Measurements from ENCODE around the gene PON3. TPM values are rescaled to one million over a fixed set of nuclear protein-coding genes. Genes with fewer than 3 reads are reported as not detected.

The PON3 gene
- total and polyA plus RNA-seq, 2 experiments from 2014 or later, result 1.4 to 1.6 TPM

DNA sequence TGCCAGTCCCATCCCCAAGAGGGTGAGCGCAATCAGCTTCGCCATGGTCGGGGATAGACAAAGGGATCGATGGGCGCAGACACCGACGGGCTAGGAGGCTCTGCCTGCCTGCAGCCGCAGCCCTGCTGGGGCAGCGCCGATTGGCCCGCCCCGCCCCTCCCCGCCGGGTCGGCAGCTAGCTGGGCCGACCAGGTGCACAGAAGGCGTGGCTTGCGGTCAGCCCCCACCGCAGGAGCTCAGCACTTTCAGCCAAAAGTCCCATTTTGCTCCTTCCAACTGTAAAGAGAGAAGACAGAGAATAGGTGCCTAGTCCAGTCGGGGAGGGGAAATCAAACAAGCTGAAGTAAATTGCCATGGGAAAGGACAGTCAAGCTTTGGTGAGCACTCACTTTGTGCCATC, 71.7 kb downstream of the PON3 start, which contains the start of gene PON1:
TSS of gene PON1 (minus strand) at position 102 of the 400 bp plus-strand sequence. CDS start at position 45, 57 bp downstream.
- H3K4me1 Mint-ChIP-seq, result no peaks in the 10 kb centered on the region; the same call in 2 of the 3 replicates
- Histone ChIP-seq H3K36me3 (ENCODE audit: insufficient read depth) (no peaks in the 10 kb centered on the region), H3K4me1 (ENCODE audit: insufficient read depth) (no peaks in the 10 kb centered on the region; the same call in 1 of the 2 replicates), H4K20me1 (replicated peaks; ENCODE audit: insufficient read depth) (no peaks in the 10 kb centered on the region), H2AFZ (peak within 1 kb of the TSS; percentile 97), H3K4me2 (peak within 1 kb of the TSS; percentile 78), H3K9me2 (ENCODE audit: insufficient read depth) (0 out of 2 replicates have a peak, but pooled peaks cover 4% of the 10 kb centered on the region), H3K4me3 (peak within 1 kb of the TSS; percentile 51), H3F3A (replicated peaks; ENCODE audit: low read depth) (no peaks in the 10 kb centered on the region), H3K27ac (ENCODE audit: low read depth) (no peak within 1 kb of the TSS), H3K79me2 (replicated peaks; ENCODE audit: insufficient read depth) (no peaks in the 10 kb centered on the region), H3K27me3 (ENCODE audit: insufficient read depth) (peaks cover 9% of the 10 kb centered on the region; the same call in 1 of the 2 replicates)
- H3K9me3 Mint-ChIP-seq, result no peaks in the 10 kb centered on the region; the same call in 2 of the 3 replicates
- ATAC-seq (peak; percentile 99), DNase-seq (ENCODE audit: low spot score) (peak; percentile 69)
- H3K27me3 Mint-ChIP-seq (ENCODE audit: insufficient read depth, low read depth, poor library complexity), result peaks cover 3% of the 10 kb centered on the region
- TF ChIP-seq POLR2AphosphoS5 (IDR thresholded peaks at IDR 0.05; ENCODE audit: low read depth), result no peak
- TF ChIP-seq ZNF331 (CRISPR knock-in tag; IDR thresholded peaks at IDR 0.05; ENCODE audit: low read depth), result no peak
- no peak for TF ChIP-seq EZH2 (IDR thresholded peaks at IDR 0.05; ENCODE audit: low read depth, unreplicated experiment)
- TF ChIP-seq, protein P1, sequence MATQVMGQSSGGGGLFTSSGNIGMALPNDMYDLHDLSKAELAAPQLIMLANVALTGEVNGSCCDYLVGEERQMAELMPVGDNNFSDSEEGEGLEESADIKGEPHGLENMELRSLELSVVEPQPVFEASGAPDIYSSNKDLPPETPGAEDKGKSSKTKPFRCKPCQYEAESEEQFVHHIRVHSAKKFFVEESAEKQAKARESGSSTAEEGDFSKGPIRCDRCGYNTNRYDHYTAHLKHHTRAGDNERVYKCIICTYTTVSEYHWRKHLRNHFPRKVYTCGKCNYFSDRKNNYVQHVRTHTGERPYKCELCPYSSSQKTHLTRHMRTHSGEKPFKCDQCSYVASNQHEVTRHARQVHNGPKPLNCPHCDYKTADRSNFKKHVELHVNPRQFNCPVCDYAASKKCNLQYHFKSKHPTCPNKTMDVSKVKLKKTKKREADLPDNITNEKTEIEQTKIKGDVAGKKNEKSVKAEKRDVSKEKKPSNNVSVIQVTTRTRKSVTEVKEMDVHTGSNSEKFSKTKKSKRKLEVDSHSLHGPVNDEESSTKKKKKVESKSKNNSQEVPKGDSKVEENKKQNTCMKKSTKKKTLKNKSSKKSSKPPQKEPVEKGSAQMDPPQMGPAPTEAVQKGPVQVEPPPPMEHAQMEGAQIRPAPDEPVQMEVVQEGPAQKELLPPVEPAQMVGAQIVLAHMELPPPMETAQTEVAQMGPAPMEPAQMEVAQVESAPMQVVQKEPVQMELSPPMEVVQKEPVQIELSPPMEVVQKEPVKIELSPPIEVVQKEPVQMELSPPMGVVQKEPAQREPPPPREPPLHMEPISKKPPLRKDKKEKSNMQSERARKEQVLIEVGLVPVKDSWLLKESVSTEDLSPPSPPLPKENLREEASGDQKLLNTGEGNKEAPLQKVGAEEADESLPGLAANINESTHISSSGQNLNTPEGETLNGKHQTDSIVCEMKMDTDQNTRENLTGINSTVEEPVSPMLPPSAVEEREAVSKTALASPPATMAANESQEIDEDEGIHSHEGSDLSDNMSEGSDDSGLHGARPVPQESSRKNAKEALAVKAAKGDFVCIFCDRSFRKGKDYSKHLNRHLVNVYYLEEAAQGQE (IDR thresholded peaks at IDR 0.05; ENCODE audit: unreplicated experiment), result no peak
- TF ChIP-seq NANOG (IDR thresholded peaks at IDR 0.05; ENCODE audit: borderline replicate concordance), result no peak
- no peak for TF ChIP-seq JUNB (IDR thresholded peaks at IDR 0.05; ENCODE audit: unreplicated experiment)
- H3K27ac Mint-ChIP-seq, result no peak within 1 kb of the TSS
- peak within 1 kb of the TSS; percentile 52; the same call in 2 of the 3 replicates for H3K4me3 Mint-ChIP-seq
- H3K36me3 Mint-ChIP-seq (ENCODE audit: low read depth), result no peaks in the 10 kb centered on the region

DNA sequence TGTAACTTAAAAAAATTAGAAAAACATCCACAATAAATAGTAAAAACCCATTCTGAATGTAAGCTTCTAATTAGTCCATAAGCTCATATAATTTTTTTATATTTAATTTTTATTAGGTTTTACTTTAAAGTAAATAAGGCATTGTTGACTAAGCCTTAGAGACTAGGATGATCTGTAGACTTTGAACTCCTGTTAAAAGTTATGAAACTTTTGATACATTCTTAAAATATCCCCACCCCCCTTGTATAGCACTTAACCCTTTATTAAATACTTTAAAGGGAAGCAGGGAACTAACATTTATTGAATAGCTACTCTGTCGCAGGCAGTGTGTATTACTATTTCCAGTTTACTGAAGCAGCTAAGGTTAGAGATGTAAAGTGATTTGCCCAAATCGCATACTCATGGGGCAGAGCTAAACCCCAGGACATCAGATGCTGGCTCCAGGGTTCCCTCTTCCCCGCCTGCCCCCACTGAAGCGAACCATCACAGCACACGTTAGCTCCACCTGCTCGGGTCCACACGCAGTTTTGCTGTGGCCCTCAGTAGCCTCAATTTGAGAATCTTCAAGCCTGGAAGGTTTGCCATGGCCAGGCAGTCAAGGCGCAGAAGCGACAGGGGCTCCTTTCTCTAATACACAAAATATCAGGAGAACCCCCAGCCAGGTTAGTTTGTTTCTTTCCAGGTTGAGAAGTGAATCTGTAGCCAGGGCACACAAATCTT, 72.6 kb downstream of the PON3 start:
- no peaks in the 10 kb centered on the region for H4K20me1 ChIP-seq (replicated peaks; ENCODE audit: insufficient read depth)
- H3K27ac Mint-ChIP-seq, result no peak overlapping the region
- H3K9me2 ChIP-seq (ENCODE audit: insufficient read depth), result 0 out of 2 replicates have a peak, but pooled peaks cover 4% of the 10 kb centered on the region
- H3K27me3 ChIP-seq (ENCODE audit: insufficient read depth), result peaks cover 9% of the 10 kb centered on the region; the same call in 1 of the 2 replicates
- no peaks in the 10 kb centered on the region; the same call in 2 of the 3 replicates for H3K9me3 Mint-ChIP-seq
- H3K4me1 Mint-ChIP-seq, result peaks cover 2% of the 10 kb centered on the region; the same call in 2 of the 3 replicates
- peak overlapping the region; percentile 97 for H2AFZ ChIP-seq
- H3K4me2 ChIP-seq, result peak overlapping the region; percentile 78
- H3K27me3 Mint-ChIP-seq (ENCODE audit: insufficient read depth, low read depth, poor library complexity), result peaks cover 3% of the 10 kb centered on the region
- no peaks in the 10 kb centered on the region for H3K36me3 Mint-ChIP-seq (ENCODE audit: low read depth)
- H3K36me3 ChIP-seq (ENCODE audit: insufficient read depth), result no peaks in the 10 kb centered on the region
- H3F3A ChIP-seq (replicated peaks; ENCODE audit: low read depth), result no peaks in the 10 kb centered on the region
- no peak overlapping the region for H3K27ac ChIP-seq (ENCODE audit: low read depth)
- H3K79me2 ChIP-seq (replicated peaks; ENCODE audit: insufficient read depth), result no peaks in the 10 kb centered on the region
- H3K4me3 Mint-ChIP-seq, result no peak overlapping the region
- H3K4me1 ChIP-seq (ENCODE audit: insufficient read depth), result no peaks in the 10 kb centered on the region; the same call in 1 of the 2 replicates
- H3K4me3 ChIP-seq, result peak overlapping the region; percentile 51
- peak; percentile 51 for ATAC-seq
- no peak for DNase-seq (ENCODE audit: low spot score)
- TF ChIP-seq NANOG (IDR thresholded peaks at IDR 0.05; ENCODE audit: borderline replicate concordance), result no peak
- TF ChIP-seq ZNF331 (CRISPR knock-in tag; IDR thresholded peaks at IDR 0.05; ENCODE audit: low read depth), result no peak
- TF ChIP-seq, protein P2, sequence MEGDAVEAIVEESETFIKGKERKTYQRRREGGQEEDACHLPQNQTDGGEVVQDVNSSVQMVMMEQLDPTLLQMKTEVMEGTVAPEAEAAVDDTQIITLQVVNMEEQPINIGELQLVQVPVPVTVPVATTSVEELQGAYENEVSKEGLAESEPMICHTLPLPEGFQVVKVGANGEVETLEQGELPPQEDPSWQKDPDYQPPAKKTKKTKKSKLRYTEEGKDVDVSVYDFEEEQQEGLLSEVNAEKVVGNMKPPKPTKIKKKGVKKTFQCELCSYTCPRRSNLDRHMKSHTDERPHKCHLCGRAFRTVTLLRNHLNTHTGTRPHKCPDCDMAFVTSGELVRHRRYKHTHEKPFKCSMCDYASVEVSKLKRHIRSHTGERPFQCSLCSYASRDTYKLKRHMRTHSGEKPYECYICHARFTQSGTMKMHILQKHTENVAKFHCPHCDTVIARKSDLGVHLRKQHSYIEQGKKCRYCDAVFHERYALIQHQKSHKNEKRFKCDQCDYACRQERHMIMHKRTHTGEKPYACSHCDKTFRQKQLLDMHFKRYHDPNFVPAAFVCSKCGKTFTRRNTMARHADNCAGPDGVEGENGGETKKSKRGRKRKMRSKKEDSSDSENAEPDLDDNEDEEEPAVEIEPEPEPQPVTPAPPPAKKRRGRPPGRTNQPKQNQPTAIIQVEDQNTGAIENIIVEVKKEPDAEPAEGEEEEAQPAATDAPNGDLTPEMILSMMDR (conservative IDR thresholded peaks at IDR 0.05; ENCODE audit: low read depth in 2 of 2), result no peak
- TF ChIP-seq, protein P1 (IDR thresholded peaks at IDR 0.05; ENCODE audit: unreplicated experiment), result no peak
- TF ChIP-seq, protein P3, sequence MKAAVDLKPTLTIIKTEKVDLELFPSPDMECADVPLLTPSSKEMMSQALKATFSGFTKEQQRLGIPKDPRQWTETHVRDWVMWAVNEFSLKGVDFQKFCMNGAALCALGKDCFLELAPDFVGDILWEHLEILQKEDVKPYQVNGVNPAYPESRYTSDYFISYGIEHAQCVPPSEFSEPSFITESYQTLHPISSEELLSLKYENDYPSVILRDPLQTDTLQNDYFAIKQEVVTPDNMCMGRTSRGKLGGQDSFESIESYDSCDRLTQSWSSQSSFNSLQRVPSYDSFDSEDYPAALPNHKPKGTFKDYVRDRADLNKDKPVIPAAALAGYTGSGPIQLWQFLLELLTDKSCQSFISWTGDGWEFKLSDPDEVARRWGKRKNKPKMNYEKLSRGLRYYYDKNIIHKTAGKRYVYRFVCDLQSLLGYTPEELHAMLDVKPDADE (IDR thresholded peaks at IDR 0.05), result no peak
- TF ChIP-seq JUNB (IDR thresholded peaks at IDR 0.05; ENCODE audit: unreplicated experiment), result no peak
- no peak for TF ChIP-seq STAT1 (IDR thresholded peaks at IDR 0.05; ENCODE audit: unreplicated experiment)
- no peak for TF ChIP-seq EZH2phosphoT487 (IDR thresholded peaks at IDR 0.05; ENCODE audit: unreplicated experiment)
